Activated T-helper 17 cell treated with anti-CD3 and anti-CD28 coated beads, Interleukin-2, amount 50 U/mL, for 72 hours (primary cell): ENCODE results near the gene MT1X. TPM values are rescaled to one million over a fixed set of nuclear protein-coding genes. Genes with fewer than 3 reads are reported as not detected.
"Not testable (repeated sequence)": the region's sequence is repeated elsewhere in the genome, so short reads cannot be mapped to it uniquely, and the experiment has no call there.

Source experiments
- ATAC-seq: fragments of 150-1000 bp; cut with Tn5 transposase; replicated peaks from 2 replicates; pipeline ENCODE4 v1.10.0; 2021; ENCODE audit warnings: mild to moderate bottlenecking, moderate library complexity
- H3K27ac Mint-ChIP-seq: one replicate; pipeline ENCODE4 v1.8.0; 2022; ENCODE audit warnings: mixed read lengths
- H3K27me3 Mint-ChIP-seq: one replicate; pipeline ENCODE4 v1.8.0; 2022; ENCODE audit warnings: mixed read lengths
- H3K36me3 Mint-ChIP-seq: one replicate; pipeline ENCODE4 v1.8.0; 2022; ENCODE audit warnings: low read depth, mild to moderate bottlenecking, mixed read lengths
- H3K4me1 Mint-ChIP-seq: one replicate; pipeline ENCODE4 v1.8.0; 2022; ENCODE audit warnings: mixed read lengths
- H3K4me3 Mint-ChIP-seq: one replicate; pipeline ENCODE4 v1.8.0; 2022; ENCODE audit warnings: mild to moderate bottlenecking, mixed read lengths
- H3K9me3 Mint-ChIP-seq: one replicate; pipeline ENCODE4 v1.8.0; 2022; ENCODE audit warnings: mixed read lengths
- total RNA-seq, 2 donors: library from RNA; stranded (reverse); gene quantifications; one replicate each; pipeline ENCODE4 v1.2.3, GENCODE V29; 2022

Gene MT1X
- total RNA-seq, 2 donors from 2014 or later, result 6.1 to 7.6 TPM

DNA sequence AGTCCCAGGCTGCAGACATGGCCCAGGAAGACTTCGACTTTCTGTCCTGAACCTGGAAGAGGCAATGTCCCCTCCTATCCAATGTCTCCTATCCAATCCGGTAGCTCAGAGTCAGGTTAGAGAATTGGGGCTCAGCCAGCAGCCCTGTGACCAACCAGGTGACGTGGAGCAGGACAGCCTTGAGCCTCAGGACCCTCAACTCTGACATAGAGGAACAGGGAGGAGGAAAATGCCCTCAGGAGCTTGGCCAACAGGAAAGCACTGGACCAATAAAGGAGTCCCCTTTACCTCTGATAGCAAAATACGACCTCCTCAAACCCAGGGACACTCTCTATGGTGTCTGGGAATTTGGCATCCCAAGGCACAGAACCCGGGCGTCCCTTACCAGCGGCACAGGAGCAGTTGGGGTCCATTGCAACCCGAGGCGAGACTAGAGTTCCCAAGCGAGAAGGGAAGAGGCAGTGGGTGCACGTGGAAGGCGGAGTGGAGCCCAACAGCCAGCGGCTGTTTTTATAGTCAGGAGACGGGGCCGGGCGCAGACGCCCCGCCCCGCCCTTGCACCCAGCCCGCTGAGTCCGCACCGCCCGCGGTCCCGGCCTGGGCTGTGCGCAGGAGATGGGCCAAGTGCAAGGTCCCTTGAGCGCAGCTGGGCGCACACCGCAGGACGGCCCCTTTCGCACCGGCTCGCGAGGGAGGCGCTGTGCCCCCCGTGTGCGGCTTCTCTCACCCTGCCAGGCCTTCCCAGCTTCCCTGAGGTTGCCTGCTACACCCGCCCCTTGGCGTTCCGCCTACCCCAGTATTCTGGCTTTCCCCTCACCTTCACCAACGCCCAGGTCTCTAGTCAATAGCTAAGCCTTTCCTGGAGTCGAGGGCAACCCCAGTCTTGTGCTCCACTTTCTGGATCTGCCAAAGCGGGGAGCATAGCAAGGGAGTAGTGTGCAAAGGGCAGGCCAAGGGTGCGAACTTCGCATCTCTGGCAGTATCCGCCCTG is 14.4 kb upstream of the MT1X start, which contains the start of gene MT1G:
MT1G (minus strand) TSS at position 485 of the 991 bp plus-strand sequence; CDS start at position 413, 72 bp downstream.
- peaks cover 28% of the 10 kb centered on the region for H3K36me3 Mint-ChIP-seq
- H3K9me3 Mint-ChIP-seq, result no peaks in the 10 kb centered on the region
- no peak within 1 kb of the TSS for H3K27ac Mint-ChIP-seq
- peak within 1 kb of the TSS; percentile 20 for H3K4me3 Mint-ChIP-seq
- peaks cover 40% of the 10 kb centered on the region for H3K27me3 Mint-ChIP-seq
- ATAC-seq, result no peak
- H3K4me1 Mint-ChIP-seq, result peaks cover 14% of the 10 kb centered on the region

DNA sequence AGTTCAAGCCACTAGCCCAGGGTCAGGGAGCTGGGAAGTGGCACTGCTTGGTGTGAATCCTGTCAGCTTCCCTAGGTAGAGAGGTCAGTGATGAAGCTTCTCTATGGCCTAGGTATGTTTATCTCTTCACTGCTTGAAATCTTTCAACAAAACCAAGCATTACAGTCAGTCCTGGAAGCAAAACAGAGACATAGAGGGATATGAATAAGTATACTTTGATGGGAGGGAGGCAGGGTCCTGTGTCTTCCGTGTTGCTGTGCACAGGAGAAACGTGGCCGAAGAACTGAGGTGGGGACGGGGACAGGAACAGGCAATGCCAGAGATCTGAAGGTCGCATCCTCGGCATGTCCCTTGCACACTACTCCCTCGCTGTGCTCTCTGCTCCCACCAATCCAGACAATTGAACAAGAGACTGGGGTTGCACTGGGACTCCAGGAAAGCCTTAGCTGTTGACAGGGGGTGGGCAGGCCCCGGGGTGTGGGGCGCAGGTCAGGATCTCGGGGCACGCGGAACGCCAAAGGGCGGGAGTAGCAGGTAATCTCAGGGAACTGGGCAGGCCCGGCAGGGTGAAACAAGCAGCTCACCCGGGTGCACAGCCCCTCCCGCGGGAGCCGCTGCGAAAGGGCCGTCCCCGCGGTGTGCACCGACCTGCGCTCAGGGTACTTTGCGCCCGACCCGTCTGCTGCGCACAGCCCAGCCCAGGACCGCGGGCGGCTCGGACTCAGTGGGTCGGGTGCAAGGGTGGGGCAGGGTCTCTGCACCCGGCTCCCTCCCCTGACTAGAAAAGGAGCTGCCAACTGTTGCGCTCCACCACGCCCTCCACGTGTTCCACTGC is 13.0 kb upstream of the MT1X start, which contains the start of gene MT1H:
MT1H (plus strand) TSS at position 810 of the 835 bp plus-strand sequence. CDS start 71 bp downstream, outside the sequence.
- Mint-ChIP-seq H3K4me3 (peak within 1 kb of the TSS; percentile 20), H3K27ac (no peak within 1 kb of the TSS), H3K27me3 (peaks cover 37% of the 10 kb centered on the region), H3K9me3 (no peaks in the 10 kb centered on the region), H3K36me3 (peaks cover 28% of the 10 kb centered on the region), H3K4me1 (peaks cover 8% of the 10 kb centered on the region)
- no peak for ATAC-seq

DNA sequence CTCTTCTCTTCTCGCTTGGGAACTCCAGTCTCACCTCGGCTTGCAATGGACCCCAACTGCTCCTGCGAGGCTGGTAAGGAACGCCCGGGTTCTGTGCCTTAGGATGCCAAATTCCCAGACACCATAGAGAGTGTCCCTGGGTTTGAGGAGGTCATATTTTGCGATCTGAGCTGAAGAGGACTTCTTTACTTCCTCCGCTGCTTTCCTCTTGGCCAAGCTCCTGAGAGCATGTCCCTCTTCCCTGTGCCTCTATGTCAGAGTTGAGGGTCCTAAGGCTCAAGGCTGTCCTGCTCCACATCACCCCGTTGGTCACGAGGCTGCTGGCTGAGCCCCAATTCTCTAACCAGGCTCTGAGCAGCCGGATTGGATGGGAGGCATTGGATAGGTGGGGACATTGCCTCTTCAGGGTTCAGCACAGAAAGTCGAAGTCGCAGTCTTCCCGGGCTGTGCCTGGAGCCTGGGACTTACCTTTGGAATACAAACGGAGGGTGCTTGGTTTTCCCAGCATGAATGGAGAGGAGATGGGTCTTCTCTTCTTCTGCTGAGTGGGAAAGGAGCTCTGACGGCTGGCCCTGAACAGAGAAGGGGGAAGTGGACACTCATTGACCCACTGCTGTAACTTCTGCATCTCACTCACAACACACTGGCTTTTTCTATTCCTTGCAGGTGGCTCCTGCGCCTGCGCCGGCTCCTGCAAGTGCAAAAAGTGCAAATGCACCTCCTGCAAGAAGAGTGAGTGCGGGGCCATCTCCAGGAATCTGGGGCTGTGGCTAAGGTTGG is 12.2 kb upstream of the MT1X start:
- Mint-ChIP-seq H3K27ac (no peak overlapping the region), H3K4me1 (peaks cover 10% of the 10 kb centered on the region), H3K9me3 (no peaks in the 10 kb centered on the region), H3K27me3 (peaks cover 37% of the 10 kb centered on the region), H3K4me3 (no peak overlapping the region), H3K36me3 (peaks cover 21% of the 10 kb centered on the region)
- no peak for ATAC-seq

DNA sequence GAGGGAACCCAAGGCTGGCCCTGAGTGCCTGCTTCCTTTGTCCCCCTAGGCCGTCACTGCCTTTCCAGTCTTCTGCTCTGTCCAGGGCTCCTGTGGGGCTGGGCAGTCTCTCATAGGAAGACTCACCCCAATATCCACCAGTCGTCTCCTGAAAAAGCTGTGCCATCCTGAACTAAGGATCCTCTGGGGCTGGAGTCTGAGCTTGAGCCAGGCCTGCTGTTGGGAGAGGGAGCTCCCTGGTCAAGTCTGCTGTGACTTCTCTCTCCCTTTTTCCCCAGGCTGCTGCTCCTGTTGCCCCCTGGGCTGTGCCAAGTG is 11.7 kb upstream of the MT1X start:
- Mint-ChIP-seq H3K4me1 (peaks cover 15% of the 10 kb centered on the region), H3K27me3 (peaks cover 42% of the 10 kb centered on the region), H3K9me3 (no peaks in the 10 kb centered on the region), H3K27ac (no peak overlapping the region), H3K36me3 (peaks cover 17% of the 10 kb centered on the region), H3K4me3 (no peak overlapping the region)
- ATAC-seq, result no peak

DNA sequence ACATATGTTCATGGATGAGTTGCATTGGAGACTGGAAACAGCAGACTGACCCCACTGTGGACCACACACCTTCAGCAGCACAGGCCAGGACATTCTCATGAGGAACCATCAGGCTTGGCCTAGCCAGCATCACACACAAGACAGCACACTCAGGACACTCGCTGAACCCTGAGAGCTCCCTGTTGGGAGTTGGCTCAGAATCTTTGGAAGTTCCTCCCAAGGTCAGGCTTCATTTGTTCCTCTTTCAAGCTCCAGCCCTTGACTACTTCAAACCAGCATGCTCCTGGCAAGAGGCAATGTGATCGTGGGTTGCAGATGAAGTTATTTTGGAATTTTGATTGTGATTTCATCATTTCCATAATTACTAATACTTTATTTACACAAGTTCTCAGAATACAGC is 10.6 kb upstream of the MT1X start:
- not testable (repeated sequence) for H3K27ac Mint-ChIP-seq, ATAC-seq, H3K9me3 Mint-ChIP-seq, H3K4me3 Mint-ChIP-seq, H3K36me3 Mint-ChIP-seq
- Mint-ChIP-seq H3K27me3 (peaks cover 39% of the 10 kb centered on the region), H3K4me1 (peaks cover 15% of the 10 kb centered on the region)

DNA sequence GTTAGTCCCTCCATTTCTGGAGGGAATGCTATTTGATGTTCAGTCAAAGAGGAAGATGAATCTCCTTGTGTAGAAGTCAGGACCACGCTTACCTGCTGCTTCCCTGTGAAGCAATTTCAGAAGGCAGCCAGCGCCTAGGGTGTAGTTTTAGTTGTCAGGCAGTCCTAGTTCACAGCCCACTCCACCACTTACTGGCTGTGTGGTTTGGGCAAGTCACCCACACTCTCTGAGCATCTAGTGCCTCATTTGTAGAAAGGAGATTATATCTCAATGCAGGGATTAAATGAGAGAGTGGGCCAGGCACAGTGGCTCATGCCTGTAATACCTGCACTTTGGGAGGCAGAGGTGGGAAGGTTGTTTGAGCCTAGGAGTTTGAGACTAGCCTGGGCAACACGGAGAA is 10.1 kb upstream of the MT1X start:
- not testable (repeated sequence) for H3K9me3 Mint-ChIP-seq, H3K4me3 Mint-ChIP-seq, H3K27ac Mint-ChIP-seq, H3K36me3 Mint-ChIP-seq
- Mint-ChIP-seq H3K4me1 (peaks cover 15% of the 10 kb centered on the region), H3K27me3 (peaks cover 39% of the 10 kb centered on the region)
- ATAC-seq, result peak; percentile 38

DNA sequence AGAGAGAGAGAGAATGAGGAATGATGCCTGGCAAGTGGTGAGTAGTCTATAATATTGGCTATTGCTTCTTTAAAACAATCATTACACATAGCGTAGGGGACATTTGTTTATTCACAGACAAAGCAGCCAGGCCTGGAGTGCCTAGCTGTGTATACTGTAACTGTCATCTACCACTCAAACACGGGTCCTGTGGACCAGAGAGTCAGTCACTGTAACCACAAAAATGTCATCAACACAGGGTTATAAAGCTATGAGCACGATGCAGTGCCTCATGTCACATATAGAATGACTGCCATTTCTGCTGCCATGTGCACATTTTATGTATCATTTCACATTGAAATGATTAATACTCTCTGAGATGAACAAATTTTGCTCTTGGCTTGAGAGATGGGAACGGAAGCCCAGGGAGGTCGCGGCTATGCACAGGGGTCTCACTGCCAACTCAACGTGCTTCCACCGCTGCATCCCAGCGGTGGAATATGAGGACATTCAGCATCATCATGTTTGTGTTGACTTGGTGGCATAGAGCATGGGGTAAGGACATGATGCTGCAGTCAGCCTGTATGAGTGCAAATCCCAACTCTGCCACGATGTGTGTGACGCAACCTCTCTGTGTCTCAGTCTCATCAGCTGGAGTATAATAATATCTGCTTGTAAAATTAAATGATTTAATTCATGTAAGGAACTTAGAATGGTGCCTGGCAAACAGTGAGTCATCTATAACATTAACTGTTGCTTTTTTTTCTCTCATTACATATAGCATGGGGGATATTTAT is 9.3 kb upstream of the MT1X start:
- Mint-ChIP-seq H3K4me1 (peaks cover 15% of the 10 kb centered on the region), H3K27me3 (peaks cover 32% of the 10 kb centered on the region), H3K4me3 (no peak overlapping the region), H3K27ac (no peak overlapping the region), H3K9me3 (no peaks in the 10 kb centered on the region), H3K36me3 (peaks cover 7% of the 10 kb centered on the region)
- ATAC-seq, result peak; percentile 61

DNA sequence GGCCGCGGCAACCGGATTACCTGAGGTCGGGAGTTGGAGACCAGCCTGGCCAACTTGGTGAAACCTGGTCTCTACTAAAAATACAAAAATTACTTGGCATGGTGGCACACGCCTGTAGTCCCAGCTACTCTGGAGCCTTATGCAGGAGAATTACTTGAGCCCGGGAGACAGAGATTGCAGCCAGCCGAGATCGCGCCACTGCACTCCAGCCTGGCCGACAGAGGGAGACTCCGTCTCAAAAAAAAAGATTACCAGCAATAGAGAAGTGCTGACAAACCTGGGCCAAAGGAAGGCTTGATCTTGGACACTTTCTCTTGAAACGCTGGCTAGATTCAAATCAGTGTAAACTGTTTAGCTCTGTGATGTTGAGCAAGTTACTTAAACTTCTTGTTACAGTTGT is 8.3 kb upstream of the MT1X start:
- H3K4me3 Mint-ChIP-seq, result no peak overlapping the region
- H3K4me1 Mint-ChIP-seq, result peaks cover 8% of the 10 kb centered on the region
- H3K9me3 Mint-ChIP-seq, result no peaks in the 10 kb centered on the region
- ATAC-seq, result no peak
- H3K27ac Mint-ChIP-seq, result no peak overlapping the region
- peaks cover 24% of the 10 kb centered on the region for H3K27me3 Mint-ChIP-seq
- H3K36me3 Mint-ChIP-seq, result peaks cover 1% of the 10 kb centered on the region

DNA sequence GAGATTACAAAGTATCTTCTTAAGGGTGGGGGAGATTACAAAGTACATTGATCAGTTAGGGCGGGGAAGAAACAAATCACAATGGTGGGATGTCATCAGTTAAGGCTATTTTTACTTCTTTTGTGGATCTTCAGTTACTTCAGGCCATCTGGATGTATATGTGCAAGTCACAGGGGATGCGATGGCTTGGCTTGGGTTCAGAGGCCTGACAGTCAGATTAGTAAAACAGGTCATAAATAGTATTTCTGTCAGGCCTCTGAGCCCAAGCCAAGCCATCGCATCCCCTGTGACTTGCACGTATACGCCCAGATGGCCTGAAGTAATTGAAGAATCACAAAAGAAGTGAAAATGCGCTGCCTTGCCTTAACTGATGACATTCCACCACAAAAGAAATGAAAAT is 7.7 kb upstream of the MT1X start:
- H3K9me3 Mint-ChIP-seq, H3K36me3 Mint-ChIP-seq, H3K4me1 Mint-ChIP-seq, ATAC-seq, H3K27ac Mint-ChIP-seq, H3K4me3 Mint-ChIP-seq: not testable (repeated sequence)
- H3K27me3 Mint-ChIP-seq, result peaks cover 19% of the 10 kb centered on the region

DNA sequence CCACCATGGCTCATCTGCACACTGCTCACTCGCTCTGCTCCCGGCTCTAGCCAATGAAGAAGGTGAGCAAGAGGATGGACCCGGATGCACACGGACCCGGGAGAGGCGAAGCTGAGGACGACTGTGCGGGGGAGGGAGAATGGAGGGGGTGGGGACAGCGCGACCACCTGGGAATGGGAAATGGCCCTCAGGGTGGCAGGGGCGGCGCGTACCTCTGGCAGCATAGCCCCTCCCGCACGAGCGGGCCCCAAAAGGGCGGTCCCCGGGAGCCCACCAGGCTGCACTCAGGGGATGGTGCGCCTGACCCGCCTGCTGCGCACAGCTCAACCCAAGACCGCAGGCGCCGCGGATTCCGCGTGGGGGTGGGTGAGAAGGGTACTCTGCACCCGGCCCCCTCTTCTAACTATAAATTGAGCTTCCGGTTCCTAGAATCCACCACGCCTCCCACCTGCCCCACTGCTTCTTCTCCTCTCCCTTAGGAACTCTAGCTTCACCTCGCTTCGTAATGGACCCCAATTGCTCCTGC is 6.5 kb upstream of the MT1X start:
- no peaks in the 10 kb centered on the region for H3K9me3 Mint-ChIP-seq
- peaks cover 11% of the 10 kb centered on the region for H3K27me3 Mint-ChIP-seq
- H3K4me1 Mint-ChIP-seq, result peaks cover 11% of the 10 kb centered on the region
- peak overlapping the region; percentile 58 for H3K4me3 Mint-ChIP-seq
- peak overlapping the region; percentile 39 for H3K27ac Mint-ChIP-seq
- no peaks in the 10 kb centered on the region for H3K36me3 Mint-ChIP-seq
- no peak for ATAC-seq

DNA sequence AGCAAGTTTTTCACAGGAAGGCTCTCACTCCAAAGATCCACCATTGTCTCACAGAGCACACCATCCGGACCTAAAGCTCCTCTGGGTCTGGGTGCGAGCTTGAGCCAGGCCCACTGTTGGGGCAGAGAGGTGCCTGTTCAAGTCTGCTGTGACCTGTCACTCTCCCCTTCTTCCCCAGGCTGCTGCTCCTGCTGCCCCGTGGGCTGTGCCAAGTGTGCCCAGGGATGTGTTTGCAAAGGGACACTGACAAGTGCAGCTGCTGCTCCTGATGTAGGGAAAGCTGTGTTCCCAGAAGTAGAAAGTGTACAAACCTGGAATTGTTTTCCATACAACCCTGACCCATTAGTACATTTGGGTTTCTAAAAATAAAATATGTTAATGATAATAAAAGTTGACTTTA is 4.8 kb upstream of the MT1X start:
- Mint-ChIP-seq H3K4me1 (peaks cover 11% of the 10 kb centered on the region), H3K27ac (no peak overlapping the region), H3K4me3 (no peak overlapping the region), H3K27me3 (peaks cover 6% of the 10 kb centered on the region), H3K36me3 (no peaks in the 10 kb centered on the region), H3K9me3 (no peaks in the 10 kb centered on the region)
- no peak for ATAC-seq

DNA sequence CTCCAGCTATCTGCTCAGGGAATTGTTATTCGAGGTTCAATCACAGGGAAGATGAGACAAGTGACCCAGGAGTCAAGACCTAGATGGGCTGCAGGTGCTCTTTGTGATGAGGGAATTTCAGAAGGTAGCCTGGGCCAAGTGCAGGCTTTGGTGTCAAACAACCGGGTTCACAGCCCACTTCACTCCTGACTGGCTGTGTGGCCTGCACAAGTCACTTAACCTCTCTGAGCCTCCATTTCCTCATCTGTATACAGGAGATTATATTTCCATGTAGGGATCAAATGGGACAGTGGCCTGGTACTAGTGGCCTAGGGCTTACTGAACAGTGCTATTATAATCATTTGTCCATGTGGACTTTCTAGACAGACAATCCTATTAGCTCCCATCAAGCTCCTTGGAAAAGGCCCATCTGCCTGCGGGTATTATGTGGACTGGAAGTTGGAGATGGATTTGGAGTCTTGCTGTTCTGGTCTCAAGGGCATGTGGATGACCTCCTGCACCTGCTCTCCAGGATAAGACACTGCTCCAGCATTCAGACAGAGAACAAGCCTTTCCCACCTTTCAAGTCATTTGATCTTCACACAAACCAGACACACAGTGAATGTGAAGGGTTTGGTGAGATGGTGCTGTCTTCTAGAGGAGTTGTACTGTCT is 3.1 kb upstream of the MT1X start:
- peaks cover 14% of the 10 kb centered on the region for H3K4me1 Mint-ChIP-seq
- H3K27me3 Mint-ChIP-seq, result peaks cover 6% of the 10 kb centered on the region
- H3K9me3 Mint-ChIP-seq, result no peaks in the 10 kb centered on the region
- H3K4me3 Mint-ChIP-seq, result no peak overlapping the region
- no peaks in the 10 kb centered on the region for H3K36me3 Mint-ChIP-seq
- ATAC-seq, result no peak
- no peak overlapping the region for H3K27ac Mint-ChIP-seq

DNA sequence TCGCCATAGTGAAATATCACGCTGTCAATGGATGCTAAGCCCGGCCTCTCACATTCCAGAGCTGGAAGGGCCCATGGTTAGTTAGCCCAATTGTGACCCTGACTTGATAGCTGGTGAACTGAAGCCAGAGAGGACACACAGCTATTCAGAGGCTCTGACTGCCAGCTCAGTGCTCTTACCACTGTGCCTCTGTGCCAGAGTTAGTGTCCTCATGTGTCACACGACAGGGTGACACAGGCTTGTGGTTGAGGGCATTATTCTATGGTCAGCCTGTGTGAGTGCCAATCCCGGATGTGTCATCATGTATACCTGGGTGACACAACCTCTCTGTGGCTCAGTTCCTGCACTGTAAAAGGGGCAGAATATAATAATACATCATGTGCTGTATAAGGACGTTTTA is 2.5 kb upstream of the MT1X start:
- peak; percentile 81 for ATAC-seq
- Mint-ChIP-seq H3K4me3 (no peak overlapping the region), H3K9me3 (no peaks in the 10 kb centered on the region), H3K4me1 (peaks cover 17% of the 10 kb centered on the region), H3K27ac (no peak overlapping the region), H3K36me3 (no peaks in the 10 kb centered on the region), H3K27me3 (peaks cover 6% of the 10 kb centered on the region)
